DND-41 (cell line): ENCODE measurements around the gene CALN1.

ENCODE experiments used
- ATAC-seq: fragments of 200-7000 bp; cut with Tn5 transposase; 3 replicates; pipeline ENCODE4 v1.9.1; 2021; ENCODE audit warnings: low read depth; ENCODE audit not compliant: insufficient read depth
- DNase-seq: peaks from one replicate; pipeline ENCODE4 v3.0.0-alpha.2; 2020
- H2AFZ ChIP-seq: 2 replicates; pipeline ENCODE4 v1.6.0; 2012; ENCODE audit warnings: low read depth, low read length
- H3K27ac ChIP-seq: 2 replicates; pipeline ENCODE4 v1.5.1; 2012; ENCODE audit warnings: low read length, inconsistent platforms
- H3K27me3 ChIP-seq: fragments of 200-600 bp; sonication (generic); 2 replicates; pipeline ENCODE4 v1.6.0; 2012; ENCODE audit warnings: low read length, mild to moderate bottlenecking, inconsistent platforms; ENCODE audit not compliant: insufficient read depth, poor library complexity
- H3K36me3 ChIP-seq: 2 replicates; pipeline ENCODE4 v1.5.1; 2012; ENCODE audit warnings: low read length, inconsistent platforms; ENCODE audit not compliant: insufficient read depth
- H3K4me1 ChIP-seq: 2 replicates; pipeline ENCODE4 v1.5.1; 2012; ENCODE audit warnings: mild to moderate bottlenecking, low read length; ENCODE audit not compliant: insufficient read depth
- H3K4me2 ChIP-seq: 2 replicates; pipeline ENCODE4 v1.6.0; 2012; ENCODE audit warnings: mild to moderate bottlenecking, moderate library complexity, low read length, inconsistent platforms; ENCODE audit not compliant: insufficient read depth
- H3K4me3 ChIP-seq, 2 experiments: fragments of 200-600 bp in 1 of 2; shearing (Covaris generic) in 1 of 2; 2 replicates each; pipeline ENCODE4 v1.5.1; 2012 to 2016; ENCODE audit warnings: inconsistent platforms in 2 of 2, low read length in 2 of 2, mild to moderate bottlenecking in 2 of 2, low read depth in 1 of 2, moderate library complexity in 1 of 2
- H3K79me2 ChIP-seq: 2 replicates; pipeline ENCODE4 v1.6.0; 2012; ENCODE audit warnings: low read length, inconsistent platforms; ENCODE audit not compliant: insufficient read depth
- H3K9ac ChIP-seq: 2 replicates; pipeline ENCODE4 v1.6.0; 2012; ENCODE audit warnings: low read depth, mild to moderate bottlenecking, inconsistent platforms, low read length, moderate library complexity
- H3K9me3 ChIP-seq: 2 replicates; pipeline ENCODE4 v1.5.1; 2012; ENCODE audit warnings: low read length, moderate library complexity, mild to moderate bottlenecking, inconsistent platforms; ENCODE audit not compliant: insufficient read depth, severe bottlenecking
- H4K20me1 ChIP-seq: 2 replicates; pipeline ENCODE4 v1.6.0; 2012; ENCODE audit warnings: low read length; ENCODE audit not compliant: insufficient read depth
- CTCF ChIP-seq: IDR thresholded peaks from 2 replicates; pipeline ENCODE4 v1.5.1; 2012; ENCODE audit warnings: borderline replicate concordance, low read length, moderate library complexity, mild to moderate bottlenecking; ENCODE audit not compliant: poor library complexity, severe bottlenecking; ENCODE audit errors: extremely low read depth
- EZH2 ChIP-seq: IDR thresholded peaks from 3 replicates; pipeline ENCODE4 v1.6.1; 2012; ENCODE audit warnings: borderline replicate concordance, low read depth, mild to moderate bottlenecking, moderate library complexity, low read length, inconsistent platforms; ENCODE audit not compliant: severe bottlenecking

The CALN1 gene

GRCh38 chr7:71769326-71769725, 642.8 kb downstream of the CALN1 start:
- Histone ChIP-seq H2AFZ (no peak overlapping the region), H3K9ac (no peak overlapping the region), H3K4me1 (peaks cover 20% of the 10 kb centered on the region), H3K9me3 (peaks cover 3% of the 10 kb centered on the region), H3K4me3 (no peak overlapping the region), H3K4me2 (no peak overlapping the region), H3K27me3 (no peaks in the 10 kb centered on the region), H3K36me3 (no peaks in the 10 kb centered on the region), H4K20me1 (no peaks in the 10 kb centered on the region), H3K79me2 (no peaks in the 10 kb centered on the region), H3K27ac (no peak overlapping the region)
- ATAC-seq: no peak
- DNase-seq: no peak
- TF ChIP-seq EZH2 (no peak), CTCF (no peak)

- no peak overlapping the region for H2AFZ ChIP-seq
- H3K4me3 ChIP-seq: no peak overlapping the region
- H3K36me3 ChIP-seq: no peaks in the 10 kb centered on the region
- TF ChIP-seq CTCF: no peak
- no peak for TF ChIP-seq EZH2
- H3K9me3 ChIP-seq: peaks cover 3% of the 10 kb centered on the region
- no peak overlapping the region for H3K27ac ChIP-seq
- H3K27me3 ChIP-seq: no peaks in the 10 kb centered on the region
- no peaks in the 10 kb centered on the region for H3K79me2 ChIP-seq
- no peak for DNase-seq
- H3K4me1 ChIP-seq: peaks cover 20% of the 10 kb centered on the region
- no peak overlapping the region for H3K9ac ChIP-seq
- no peak overlapping the region for H3K4me2 ChIP-seq
- no peaks in the 10 kb centered on the region for H4K20me1 ChIP-seq
- ATAC-seq: no peak
Observed at GRCh38 chr7:71768450-71768849, 643.7 kb downstream of the CALN1 start.

- H3K27ac ChIP-seq: no peak overlapping the region
- H3K4me1 ChIP-seq: peaks cover 6% of the 10 kb centered on the region; the same call in 1 of the 2 replicates
- H3K27me3 ChIP-seq: no peaks in the 10 kb centered on the region
- no peaks in the 10 kb centered on the region for H4K20me1 ChIP-seq
- H3K36me3 ChIP-seq: no peaks in the 10 kb centered on the region
- H3K9me3 ChIP-seq: peaks cover 12% of the 10 kb centered on the region
- ATAC-seq (no peak), DNase-seq (no peak)
- TF ChIP-seq CTCF (no peak), EZH2 (no peak)
- no peak overlapping the region for H3K4me2 ChIP-seq
- H3K79me2 ChIP-seq: no peaks in the 10 kb centered on the region
- no peak overlapping the region for H3K4me3 ChIP-seq
- H2AFZ ChIP-seq: no peak overlapping the region
- no peak overlapping the region for H3K9ac ChIP-seq
Observed at GRCh38 chr7:71766016-71766415, 646.1 kb downstream of the CALN1 start.

GRCh38 chr7:71761336-71761735, 650.8 kb downstream of the CALN1 start:
- Histone ChIP-seq H3K79me2 (no peaks in the 10 kb centered on the region), H3K27me3 (no peaks in the 10 kb centered on the region), H3K9me3 (peaks cover 15% of the 10 kb centered on the region), H3K4me1 (no peaks in the 10 kb centered on the region), H3K9ac (no peak overlapping the region), H4K20me1 (no peaks in the 10 kb centered on the region), H3K36me3 (no peaks in the 10 kb centered on the region), H3K4me3 (no peak overlapping the region), H2AFZ (no peak overlapping the region), H3K4me2 (no peak overlapping the region), H3K27ac (no peak overlapping the region)
- no peak for ATAC-seq
- TF ChIP-seq EZH2: no peak
- no peak for TF ChIP-seq CTCF
- no peak for DNase-seq
